Measurements from ENCODE around the gene EDC4.
"Not testable (repeated sequence)": the region's sequence is repeated elsewhere in the genome, so short reads cannot be mapped to it uniquely, and the experiment has no call there.

EDC4 gene

DNA sequence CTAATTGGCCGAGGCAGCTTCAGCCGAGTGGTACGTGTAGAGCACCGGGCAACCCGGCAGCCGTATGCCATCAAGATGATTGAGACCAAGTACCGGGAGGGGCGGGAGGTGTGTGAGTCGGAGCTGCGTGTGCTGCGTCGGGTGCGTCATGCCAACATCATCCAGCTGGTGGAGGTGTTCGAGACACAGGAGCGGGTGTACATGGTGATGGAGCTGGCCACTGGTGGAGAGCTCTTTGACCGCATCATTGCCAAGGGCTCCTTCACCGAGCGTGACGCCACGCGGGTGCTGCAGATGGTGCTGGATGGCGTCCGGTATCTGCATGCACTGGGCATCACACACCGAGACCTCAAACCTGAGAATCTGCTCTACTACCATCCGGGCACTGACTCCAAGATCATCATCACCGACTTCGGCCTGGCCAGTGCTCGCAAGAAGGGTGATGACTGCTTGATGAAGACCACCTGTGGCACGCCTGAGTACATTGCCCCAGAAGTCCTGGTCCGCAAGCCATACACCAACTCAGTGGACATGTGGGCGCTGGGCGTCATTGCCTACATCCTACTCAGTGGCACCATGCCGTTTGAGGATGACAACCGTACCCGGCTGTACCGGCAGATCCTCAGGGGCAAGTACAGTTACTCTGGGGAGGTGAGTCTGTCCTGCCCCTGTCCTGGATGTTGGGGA, 36.3 kb downstream of the EDC4 start:
- no peak overlapping the region for H3K4me3 ChIP-seq (ENCODE audit: low read depth, low read length)

GRCh38 chr16:67910158-67910557, 37.3 kb downstream of the EDC4 start:
- no peak overlapping the region for H3K4me3 ChIP-seq (ENCODE audit: low read depth, low read length)

GRCh38 chr16:67914758-67915495, 42.1 kb downstream of the EDC4 start:
- H3K4me3 ChIP-seq (ENCODE audit: low read depth, low read length): no peak overlapping the region

GRCh38 chr16:67915496-67915769, 42.6 kb downstream of the EDC4 start:
- H3K4me3 ChIP-seq (ENCODE audit: low read depth, low read length): not testable (repeated sequence)

DNA sequence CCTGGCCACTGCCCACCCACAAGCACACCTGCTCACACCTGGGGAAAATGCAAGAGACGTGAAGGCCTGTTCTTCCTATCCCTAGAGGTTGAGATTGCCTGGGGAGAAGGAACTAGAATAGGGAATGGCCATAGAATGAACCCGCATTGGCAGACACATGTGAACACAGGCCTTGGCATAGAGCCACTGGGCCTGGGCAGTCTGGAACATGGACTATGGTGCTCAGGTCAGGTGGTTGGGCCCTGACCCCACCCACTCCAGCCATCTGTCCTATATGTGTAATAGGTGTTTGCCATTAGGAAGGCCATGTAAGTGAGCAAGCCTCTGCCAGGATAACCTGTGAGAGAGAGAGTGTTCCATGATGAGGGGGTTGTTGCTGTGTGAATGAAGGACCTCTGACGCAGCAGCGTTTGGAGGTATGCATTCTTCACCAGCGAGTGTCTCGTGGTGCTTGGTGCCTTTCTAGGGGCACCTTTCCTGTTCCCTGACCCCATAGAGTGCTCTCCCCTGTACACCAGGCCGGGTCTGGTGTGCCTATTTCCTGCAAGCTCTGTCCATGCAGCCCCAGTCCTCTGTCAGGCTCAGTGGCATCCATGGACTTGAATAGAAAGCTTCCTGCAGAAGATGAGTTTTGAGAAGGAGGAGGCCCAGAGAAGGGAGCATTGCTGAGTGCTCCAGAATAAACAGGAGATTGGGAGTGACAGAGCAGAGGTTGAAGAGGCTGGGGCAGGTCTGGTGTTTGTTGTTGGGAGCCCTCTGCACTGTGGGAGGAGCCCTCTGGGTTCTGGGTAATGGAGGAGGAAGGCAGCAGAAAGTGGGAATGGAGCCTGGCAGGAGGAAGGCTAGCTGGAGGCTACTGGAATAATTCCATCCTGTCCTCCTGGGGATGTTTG, 43.2 kb downstream of the EDC4 start:
- H3K4me3 ChIP-seq (ENCODE audit: low read depth, low read length): no peak overlapping the region

- no peak overlapping the region for H3K4me3 ChIP-seq (ENCODE audit: low read depth, low read length)
Measured at GRCh38 chr16:67917140-67917851, 44.4 kb downstream of the EDC4 start.

DNA sequence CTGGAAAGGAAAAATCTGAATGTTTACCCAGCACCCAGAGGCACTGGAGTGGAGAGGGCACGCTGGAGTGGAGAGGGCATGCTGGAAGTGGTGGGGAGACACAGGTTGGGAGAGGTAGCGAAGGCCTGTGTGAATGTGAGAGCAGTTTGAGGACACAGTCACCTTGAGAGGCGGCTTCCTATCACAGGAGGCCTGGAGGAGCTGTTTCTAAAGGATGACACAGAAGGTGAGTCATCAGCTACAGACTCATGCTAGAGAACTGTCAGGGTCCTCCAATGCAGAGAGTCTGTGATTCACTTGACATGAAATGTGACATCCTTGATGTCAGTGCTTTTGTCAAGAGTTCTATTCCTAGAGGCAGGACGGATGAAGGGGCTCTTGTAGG, 45.0 kb downstream of the EDC4 start:
- H3K4me3 ChIP-seq (ENCODE audit: low read depth, low read length): no peak overlapping the region

DNA sequence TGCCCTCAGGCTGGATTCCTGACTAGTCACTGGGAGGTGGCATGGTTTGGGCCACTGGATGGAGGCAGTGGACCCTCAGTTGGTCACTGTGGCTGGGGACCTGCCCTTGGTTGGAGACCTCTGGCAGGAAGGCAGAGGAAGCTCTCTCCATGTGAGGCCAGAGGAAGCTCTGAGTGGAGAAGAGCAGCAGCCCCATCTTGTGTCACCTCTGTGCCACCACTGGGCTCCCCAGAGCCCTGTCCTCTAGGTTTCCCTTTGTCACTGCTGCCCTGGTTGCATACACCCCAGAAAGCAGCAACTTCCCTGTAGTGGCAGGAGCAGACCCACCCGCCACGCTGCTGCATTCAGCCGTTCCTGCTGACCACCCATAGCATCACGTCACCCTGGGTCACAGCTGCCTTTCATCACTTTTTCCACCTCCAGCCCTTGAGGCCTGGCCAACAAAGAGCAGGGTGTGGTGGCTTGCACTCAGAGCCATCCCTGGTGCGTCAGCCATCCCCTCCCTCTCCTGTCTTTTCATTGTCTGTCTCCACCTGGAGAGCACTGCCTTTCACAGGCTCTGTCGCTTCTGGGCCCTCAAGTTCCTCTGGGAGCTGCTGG, 46.9 kb downstream of the EDC4 start:
- no peak overlapping the region for H3K4me3 ChIP-seq (ENCODE audit: low read depth, low read length)

DNA sequence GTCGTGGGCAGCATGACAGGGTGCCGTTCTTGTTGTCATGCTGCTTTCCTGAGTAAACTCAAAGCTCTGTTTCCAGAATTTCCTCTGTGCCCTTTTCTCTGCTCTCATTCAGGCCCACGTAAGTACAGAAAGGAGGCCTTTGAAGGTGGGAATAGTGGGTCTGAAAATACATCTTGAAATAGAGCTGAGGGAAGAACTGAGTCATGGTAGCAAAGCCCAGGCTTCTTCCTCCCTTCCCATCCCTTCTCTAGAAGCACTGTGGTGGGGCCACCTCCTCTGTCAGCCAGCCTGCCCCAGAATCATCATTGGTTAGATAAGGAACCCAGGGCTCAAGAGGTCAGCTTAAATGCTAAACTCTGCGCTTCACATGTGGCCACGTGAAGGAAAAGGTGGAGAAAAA, 49.4 kb downstream of the EDC4 start:
- no peak overlapping the region for H3K4me3 ChIP-seq (ENCODE audit: low read depth, low read length)

DNA sequence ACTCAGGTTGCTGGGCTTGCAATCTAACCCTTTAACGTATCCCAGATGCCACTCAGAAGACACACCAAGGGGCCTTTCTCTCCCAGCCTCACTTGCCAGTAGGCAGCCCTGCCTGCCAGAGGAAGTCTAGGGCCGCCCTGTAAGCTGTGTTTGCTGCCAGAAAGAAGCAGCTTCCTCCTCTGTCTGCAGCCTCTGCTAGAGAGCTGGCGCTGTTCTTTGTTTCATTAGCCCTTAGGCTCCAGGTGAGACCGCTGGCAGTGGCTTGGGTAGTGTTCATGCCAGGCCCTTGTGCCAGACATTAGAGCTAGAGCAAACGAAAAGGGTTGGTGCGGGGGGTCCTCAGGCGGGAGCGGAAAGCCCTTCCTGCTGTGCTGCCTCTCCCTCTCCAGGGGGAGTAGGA, 49.9 kb downstream of the EDC4 start:
- no peak overlapping the region for H3K4me3 ChIP-seq (ENCODE audit: low read depth, low read length)

DNA sequence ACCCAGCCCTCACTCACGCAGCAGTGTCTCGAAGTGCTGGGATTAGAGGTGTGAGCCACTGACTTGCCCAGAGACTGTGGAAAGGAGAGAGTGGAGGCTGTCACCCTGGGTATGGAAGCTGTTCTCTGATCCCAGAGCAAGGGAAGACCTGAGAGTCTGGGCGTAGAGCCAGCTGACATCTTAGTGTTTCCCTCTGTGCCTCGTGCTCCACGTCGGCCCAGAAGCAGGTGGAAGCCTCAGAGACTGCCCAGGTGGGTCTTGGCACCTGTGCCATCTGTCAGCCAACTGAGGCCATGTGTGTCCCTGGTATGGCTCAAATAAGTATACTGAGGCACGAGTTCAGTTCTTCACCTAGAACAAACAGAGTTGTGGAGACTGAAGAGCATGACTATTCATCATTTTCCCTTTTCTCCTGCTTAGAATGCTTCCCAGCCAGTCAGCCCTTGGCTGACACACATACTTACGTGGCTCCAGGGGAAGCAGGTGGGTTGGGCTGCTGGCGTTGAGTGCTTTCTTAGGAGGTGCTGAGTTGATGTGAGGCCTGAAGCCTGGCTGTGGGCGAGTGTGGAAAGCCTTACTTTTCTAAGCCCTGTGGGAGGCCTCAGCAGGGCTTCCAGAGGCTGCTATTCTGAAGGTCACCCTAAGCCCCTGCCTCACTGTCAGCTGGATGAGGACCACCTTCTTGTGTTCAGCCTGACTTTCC, 50.7 kb downstream of the EDC4 start:
- H3K4me3 ChIP-seq (ENCODE audit: low read depth, low read length): no peak overlapping the region

- H3K4me3 ChIP-seq (ENCODE audit: low read depth, low read length): no peak overlapping the region
Measured at GRCh38 chr16:67924140-67924906, 51.5 kb downstream of the EDC4 start.

GRCh38 chr16:67926181-67926750, 53.4 kb downstream of the EDC4 start:
- H3K4me3 ChIP-seq (ENCODE audit: low read depth, low read length): no peak overlapping the region

DNA sequence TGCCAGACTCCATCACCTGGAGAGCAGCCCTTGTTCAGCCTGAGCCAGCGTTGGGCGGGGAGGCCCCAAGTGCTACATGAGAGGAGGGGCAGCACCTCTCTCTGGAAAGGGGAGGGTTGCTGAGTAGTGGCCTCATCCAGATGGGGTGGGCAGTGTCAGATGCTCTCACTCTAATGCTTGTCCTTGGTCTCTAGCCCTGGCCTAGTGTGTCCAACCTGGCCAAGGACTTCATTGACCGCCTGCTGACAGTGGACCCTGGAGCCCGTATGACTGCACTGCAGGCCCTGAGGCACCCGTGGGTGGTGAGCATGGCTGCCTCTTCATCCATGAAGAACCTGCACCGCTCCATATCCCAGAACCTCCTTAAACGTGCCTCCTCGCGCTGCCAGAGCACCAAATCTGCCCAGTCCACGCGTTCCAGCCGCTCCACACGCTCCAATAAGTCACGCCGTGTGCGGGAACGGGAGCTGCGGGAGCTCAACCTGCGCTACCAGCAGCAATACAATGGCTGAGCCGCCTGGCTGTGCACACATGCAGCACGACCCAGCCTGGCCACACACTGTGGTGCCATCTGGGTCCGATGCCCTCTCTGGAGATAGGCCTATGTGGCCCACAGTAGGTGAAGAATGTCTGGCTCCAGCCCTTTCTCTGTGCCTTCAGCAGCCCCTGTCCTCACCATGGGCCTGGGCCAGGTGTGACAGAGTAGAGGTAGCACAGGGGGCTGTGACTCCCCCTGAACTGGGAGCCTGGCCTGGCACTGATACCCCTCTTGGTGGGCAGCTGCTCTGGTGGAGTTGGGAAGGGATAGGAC, 54.5 kb downstream of the EDC4 start:
- no peak overlapping the region for H3K4me3 ChIP-seq (ENCODE audit: low read depth, low read length)

DNA sequence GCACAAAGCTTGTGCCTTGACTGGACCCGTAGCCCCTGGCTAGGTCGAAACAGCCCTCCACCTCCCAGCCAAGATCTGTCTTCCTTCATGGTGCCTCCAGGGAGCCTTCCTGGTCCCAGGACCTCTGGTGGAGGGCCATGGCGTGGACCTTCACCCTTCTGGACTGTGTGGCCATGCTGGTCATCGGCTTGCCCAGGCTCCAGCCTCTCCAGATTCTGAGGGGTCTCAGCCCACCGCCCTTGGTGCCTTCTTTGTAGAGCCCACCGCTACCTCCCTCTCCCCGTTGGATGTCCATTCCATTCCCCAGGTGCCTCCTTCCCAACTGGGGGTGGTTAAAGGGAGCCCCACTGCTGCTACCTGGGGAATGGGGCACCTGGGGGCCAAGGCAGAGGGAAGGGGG, 55.3 kb downstream of the EDC4 start:
- no peak overlapping the region for H3K4me3 ChIP-seq (ENCODE audit: low read depth, low read length)

DNA sequence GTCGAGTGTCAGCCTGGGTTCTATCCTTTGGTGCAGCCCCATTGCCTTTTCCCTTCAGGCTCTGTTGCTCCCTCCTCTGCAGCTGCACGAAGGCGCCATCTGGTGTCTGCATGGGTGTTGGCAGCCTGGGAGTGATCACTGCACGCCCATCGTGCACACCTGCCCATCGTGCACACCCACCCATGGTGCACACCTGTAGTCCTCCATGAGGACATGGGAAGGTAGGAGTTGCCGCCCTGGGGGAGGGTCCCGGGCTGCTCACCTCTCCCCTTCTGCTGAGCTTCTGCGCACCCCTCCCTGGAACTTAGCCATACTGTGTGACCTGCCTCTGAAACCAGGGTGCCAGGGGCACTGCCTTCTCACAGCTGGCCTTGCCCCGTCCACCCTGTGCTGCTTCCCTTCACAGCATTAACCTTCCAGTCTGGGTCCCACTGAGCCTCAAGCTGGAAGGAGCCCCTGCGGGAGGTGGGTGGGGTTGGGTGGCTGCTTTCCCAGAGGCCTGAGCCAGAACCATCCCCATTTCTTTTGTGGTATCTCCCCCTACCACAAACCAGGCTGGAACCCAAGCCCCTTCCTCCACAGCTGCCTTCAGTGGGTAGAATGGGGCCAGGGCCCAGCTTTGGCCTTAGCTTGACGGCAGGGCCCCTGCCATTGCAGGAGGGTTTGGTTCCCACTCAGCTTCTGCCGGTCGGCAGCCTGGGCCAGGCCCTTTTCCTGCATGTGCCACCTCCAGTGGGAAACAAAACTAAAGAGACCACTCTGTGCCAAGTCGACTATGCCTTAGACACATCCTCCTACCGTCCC, 55.9 kb downstream of the EDC4 start:
- no peak overlapping the region for H3K4me3 ChIP-seq (ENCODE audit: low read depth, low read length)

DNA sequence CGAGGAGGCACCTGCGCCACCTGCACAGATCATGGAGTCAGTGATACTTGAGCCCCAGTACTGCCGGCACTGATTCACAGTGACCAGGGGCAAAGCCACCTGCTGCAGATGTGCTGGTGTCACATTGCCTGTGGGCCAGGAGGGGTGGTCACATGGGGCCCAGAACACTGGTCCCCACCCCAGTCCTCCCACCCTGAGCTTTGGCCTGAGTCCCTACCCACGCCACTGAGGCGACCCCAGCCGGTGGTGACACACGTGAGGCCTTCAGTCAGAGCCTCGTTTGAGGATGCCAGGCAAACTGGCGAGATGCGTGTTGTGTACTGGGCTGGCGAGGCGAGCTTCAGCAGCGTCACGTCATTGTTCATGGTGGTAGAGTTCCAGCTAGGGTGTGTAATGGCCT, 57.3 kb downstream of the EDC4 start:
- H3K4me3 ChIP-seq (ENCODE audit: low read depth, low read length): no peak overlapping the region

All from iPS-11a (cell line).